BE2C (cell line): Measurements from ENCODE around the gene GPR62.
"Not testable (repeated sequence)": the region's sequence is repeated elsewhere in the genome, so short reads cannot be mapped to it uniquely, and the experiment has no call there.

Experiments
- DNase-seq: peaks from one replicate; pipeline ENCODE4 v3.0.0-alpha.2; 2020
- H3K27me3 ChIP-seq: fragments of 250-450 bp; sonication (Bioruptor Pico); 2 replicates; pipeline ENCODE4 v1.5.1; 2020; ENCODE audit warnings: mild to moderate bottlenecking
- H3K36me3 ChIP-seq: fragments of 250-450 bp; sonication (Bioruptor Pico); 2 replicates; pipeline ENCODE4 v1.5.1; 2020; ENCODE audit warnings: mild to moderate bottlenecking
- H3K4me1 ChIP-seq: fragments of 250-450 bp; sonication (Bioruptor Pico); 2 replicates; pipeline ENCODE4 v1.5.1; 2020
- H3K4me3 ChIP-seq: 2 replicates; pipeline ENCODE4 v1.5.1; 2011; ENCODE audit warnings: low read depth, low read length
- H3K9me3 ChIP-seq: fragments of 250-450 bp; sonication (Bioruptor Pico); 2 replicates; pipeline ENCODE4 v1.5.1; 2020
- CTCF ChIP-seq: IDR thresholded peaks from 2 replicates; pipeline ENCODE4 v1.5.1; 2012; ENCODE audit warnings: mild to moderate bottlenecking, low read depth, low read length

GPR62 gene

GRCh38 chr3:51986010-51986947 lies 31.1 kb downstream of the GPR62 start:
- TF ChIP-seq CTCF = no peak
- peaks cover 1% of the 10 kb centered on the region; the same call in 1 of the 2 replicates for H3K4me1 ChIP-seq
- no peaks in the 10 kb centered on the region for H3K9me3 ChIP-seq
- no peak for DNase-seq
- peaks cover 1% of the 10 kb centered on the region for H3K36me3 ChIP-seq
- H3K4me3 ChIP-seq = no peak overlapping the region
- H3K27me3 ChIP-seq = no peaks in the 10 kb centered on the region

GRCh38 chr3:51987568-51987967 lies 32.4 kb downstream of the GPR62 start:
- H3K36me3 ChIP-seq = peaks cover 12% of the 10 kb centered on the region
- peaks cover 5% of the 10 kb centered on the region; the same call in 1 of the 2 replicates for H3K4me1 ChIP-seq
- TF ChIP-seq CTCF = no peak
- no peaks in the 10 kb centered on the region for H3K27me3 ChIP-seq
- H3K4me3 ChIP-seq = no peak overlapping the region
- H3K9me3 ChIP-seq = no peaks in the 10 kb centered on the region
- no peak for DNase-seq

- Histone ChIP-seq H3K27me3 (no peaks in the 10 kb centered on the region), H3K4me3 (no peak overlapping the region), H3K36me3 (peaks cover 21% of the 10 kb centered on the region), H3K4me1 (peaks cover 5% of the 10 kb centered on the region; the same call in 1 of the 2 replicates), H3K9me3 (no peaks in the 10 kb centered on the region)
- no peak for DNase-seq
- no peak for TF ChIP-seq CTCF
Observed at GRCh38 chr3:51988286-51989146, 33.3 kb downstream of the GPR62 start.

- H3K9me3 ChIP-seq, H3K4me1 ChIP-seq, H3K27me3 ChIP-seq, DNase-seq, H3K4me3 ChIP-seq: not testable (repeated sequence)
- peaks cover 40% of the 10 kb centered on the region for H3K36me3 ChIP-seq
Observed at GRCh38 chr3:51990501-51990971, 35.4 kb downstream of the GPR62 start.

- no peak for TF ChIP-seq CTCF
- peaks cover 5% of the 10 kb centered on the region; the same call in 1 of the 2 replicates for H3K4me1 ChIP-seq
- H3K27me3 ChIP-seq = no peaks in the 10 kb centered on the region
- peaks cover 40% of the 10 kb centered on the region for H3K36me3 ChIP-seq
- no peak for DNase-seq
- no peaks in the 10 kb centered on the region for H3K9me3 ChIP-seq
- H3K4me3 ChIP-seq = no peak overlapping the region
Observed at GRCh38 chr3:51992017-51992682, 37.0 kb downstream of the GPR62 start.

GRCh38 chr3:51993657-51994056 lies 38.5 kb downstream of the GPR62 start:
- not testable (repeated sequence) for DNase-seq, H3K9me3 ChIP-seq, H3K4me1 ChIP-seq, H3K4me3 ChIP-seq, H3K27me3 ChIP-seq
- H3K36me3 ChIP-seq = peaks cover 40% of the 10 kb centered on the region
